GM10266 (cell line): ENCODE data around the gene GPR87.

Experiments used
- DNase-seq: peaks from one replicate; pipeline ENCODE4 v3.0.0; 2012; ENCODE audit errors: extremely low spot score
- TF ChIP-seq, protein P1 (sequence below): IDR thresholded peaks from 2 replicates; pipeline ENCODE4 v1.5.1; 2012; ENCODE audit warnings: mild to moderate bottlenecking, low read depth; ENCODE audit not compliant: control insufficient read depth, insufficient read depth; ENCODE audit errors: missing control alignments

GPR87 gene

DNA sequence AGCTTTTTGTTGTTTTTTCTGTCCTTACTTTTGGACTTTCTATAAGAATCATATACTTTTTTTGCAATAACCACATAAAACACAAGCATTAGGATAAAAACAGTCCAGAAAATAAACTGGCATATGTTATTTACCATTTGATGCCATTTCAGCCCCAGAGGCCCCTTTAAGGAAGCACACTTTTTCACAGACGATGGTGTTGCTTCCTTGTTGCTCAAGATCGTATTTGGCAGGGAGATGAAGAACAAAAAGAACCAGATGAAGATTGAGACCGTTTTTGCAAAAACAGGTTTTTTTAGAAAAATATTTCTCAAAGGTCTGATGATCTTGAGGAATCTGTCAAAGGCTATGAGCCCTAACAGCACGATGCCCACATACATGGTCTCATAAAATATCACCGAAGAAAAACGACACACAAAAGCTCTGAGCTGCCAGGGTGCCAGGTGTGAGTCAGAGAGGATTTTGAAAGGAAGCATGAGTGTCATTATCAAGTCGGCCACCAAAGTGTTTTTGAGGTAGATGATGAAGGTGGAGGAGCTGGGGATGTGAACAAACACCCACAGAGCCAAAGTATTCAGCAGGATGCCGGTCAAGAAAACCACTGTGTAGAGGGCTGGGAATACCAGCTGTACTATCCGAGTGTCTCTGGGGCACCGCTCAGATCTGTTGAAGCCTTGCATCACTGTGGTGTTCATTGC is 11.8 kb upstream of the GPR87 start:
- TF ChIP-seq, protein P1, sequence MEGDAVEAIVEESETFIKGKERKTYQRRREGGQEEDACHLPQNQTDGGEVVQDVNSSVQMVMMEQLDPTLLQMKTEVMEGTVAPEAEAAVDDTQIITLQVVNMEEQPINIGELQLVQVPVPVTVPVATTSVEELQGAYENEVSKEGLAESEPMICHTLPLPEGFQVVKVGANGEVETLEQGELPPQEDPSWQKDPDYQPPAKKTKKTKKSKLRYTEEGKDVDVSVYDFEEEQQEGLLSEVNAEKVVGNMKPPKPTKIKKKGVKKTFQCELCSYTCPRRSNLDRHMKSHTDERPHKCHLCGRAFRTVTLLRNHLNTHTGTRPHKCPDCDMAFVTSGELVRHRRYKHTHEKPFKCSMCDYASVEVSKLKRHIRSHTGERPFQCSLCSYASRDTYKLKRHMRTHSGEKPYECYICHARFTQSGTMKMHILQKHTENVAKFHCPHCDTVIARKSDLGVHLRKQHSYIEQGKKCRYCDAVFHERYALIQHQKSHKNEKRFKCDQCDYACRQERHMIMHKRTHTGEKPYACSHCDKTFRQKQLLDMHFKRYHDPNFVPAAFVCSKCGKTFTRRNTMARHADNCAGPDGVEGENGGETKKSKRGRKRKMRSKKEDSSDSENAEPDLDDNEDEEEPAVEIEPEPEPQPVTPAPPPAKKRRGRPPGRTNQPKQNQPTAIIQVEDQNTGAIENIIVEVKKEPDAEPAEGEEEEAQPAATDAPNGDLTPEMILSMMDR: no peak
- DNase-seq: no peak

DNA sequence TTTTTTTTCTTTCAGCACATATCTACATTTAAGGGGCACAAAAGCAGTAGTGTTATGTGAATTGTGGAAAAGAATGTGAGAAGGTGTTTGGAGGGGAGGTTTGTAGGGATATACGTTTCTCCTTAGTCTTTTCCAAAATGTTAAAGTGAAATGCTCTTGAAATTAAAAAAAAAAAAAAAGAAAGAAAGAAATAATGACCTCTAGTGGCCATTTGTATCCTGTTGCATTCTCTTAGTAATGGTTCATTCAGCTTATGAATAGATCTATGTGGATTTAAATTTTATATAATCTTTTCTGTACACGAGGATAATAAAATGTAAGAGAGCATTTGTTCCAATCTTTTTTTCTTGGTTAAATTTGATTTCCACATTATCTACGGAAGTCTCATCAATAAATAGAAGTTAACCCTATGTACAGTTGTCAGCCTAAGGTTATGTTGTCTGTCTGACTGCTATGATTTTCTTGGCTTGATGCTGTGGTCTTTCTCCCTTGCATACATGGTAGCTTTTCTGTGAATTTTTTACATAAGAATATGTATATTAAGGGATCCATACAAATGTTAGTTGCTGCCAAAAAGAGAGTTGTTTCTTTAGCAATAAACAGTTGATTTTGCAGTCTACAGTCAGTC is 11.1 kb upstream of the GPR87 start:
- peak; percentile 16 for DNase-seq
- TF ChIP-seq, protein P1: peak; percentile 48

DNA sequence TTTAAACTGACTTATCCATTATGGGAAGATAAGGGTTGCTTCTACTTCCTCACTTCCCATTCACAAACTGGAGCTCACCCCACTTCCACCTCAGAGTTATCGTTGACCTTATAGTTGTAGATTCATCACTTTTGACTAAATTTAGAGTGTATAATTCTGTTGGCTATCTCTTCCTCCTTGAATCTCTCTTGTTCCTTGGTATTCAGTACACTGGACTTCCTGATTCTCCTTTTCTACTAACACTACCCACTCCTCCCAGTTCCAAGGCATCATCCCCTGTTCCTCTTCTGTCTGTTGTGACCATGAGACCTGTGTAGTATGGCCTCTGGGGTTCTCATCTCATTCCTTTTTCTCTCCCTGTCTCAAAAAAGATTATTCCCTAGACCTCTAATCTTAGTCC is 5.9 kb upstream of the GPR87 start:
- TF ChIP-seq, protein P1: no peak
- no peak for DNase-seq

DNA sequence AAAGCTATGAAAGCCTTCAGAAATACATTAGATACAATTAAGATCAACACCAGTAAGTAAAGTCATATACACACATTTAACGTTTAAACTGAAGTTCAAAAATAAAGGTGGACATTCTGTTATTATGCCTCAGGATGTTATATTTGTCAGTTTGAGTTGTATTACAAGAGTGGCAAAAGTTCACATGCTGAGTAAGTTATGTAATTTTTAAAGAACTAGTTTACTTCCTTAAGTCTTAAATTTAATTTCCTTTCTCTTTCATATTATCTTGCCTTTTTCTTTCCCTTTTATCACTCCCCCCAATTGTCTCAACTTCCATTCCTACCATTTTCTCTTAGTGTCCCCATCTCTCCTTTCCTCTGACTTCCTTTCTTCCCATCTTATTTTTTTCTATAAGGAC is 4.9 kb upstream of the GPR87 start:
- DNase-seq: no peak
- TF ChIP-seq, protein P1: no peak

DNA sequence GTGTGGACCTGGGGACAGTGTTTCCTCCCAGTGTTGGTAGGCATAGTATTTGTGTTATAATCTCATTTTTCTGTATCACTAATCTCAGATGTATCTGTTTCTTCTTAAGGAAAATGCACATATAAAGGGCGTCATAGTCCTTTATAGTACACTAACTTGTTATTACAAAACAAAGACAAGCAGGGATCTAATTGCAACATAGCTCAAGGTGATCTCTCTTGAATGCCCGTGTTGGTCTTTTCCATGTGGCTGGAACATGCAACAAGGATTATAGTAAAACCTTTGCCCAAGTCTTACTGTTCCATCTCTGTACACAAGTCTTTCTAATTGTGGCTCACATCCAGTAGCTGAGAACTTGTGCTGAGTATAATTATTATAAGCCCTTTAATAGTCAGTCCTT is 3.5 kb upstream of the GPR87 start:
- TF ChIP-seq, protein P1: no peak
- no peak for DNase-seq

DNA sequence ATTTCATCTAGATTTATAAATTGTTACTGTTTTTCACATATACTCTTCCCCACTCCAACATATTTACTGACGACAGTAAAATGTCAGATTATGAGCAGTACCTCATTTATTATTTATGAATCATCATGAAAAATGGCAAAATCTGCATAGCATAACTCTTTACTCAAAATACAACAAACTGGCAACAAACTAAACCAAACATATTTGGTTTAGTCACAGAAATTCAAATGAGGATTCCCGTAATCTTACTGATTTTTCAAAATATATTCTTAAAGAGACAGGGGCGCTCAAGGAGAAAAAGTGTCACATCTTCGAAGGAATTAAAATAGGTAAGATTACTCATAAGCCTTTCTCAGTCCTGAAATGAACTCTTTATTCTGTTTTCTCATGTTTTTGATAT is 3.0 kb upstream of the GPR87 start:
- TF ChIP-seq, protein P1: no peak
- DNase-seq: no peak

DNA sequence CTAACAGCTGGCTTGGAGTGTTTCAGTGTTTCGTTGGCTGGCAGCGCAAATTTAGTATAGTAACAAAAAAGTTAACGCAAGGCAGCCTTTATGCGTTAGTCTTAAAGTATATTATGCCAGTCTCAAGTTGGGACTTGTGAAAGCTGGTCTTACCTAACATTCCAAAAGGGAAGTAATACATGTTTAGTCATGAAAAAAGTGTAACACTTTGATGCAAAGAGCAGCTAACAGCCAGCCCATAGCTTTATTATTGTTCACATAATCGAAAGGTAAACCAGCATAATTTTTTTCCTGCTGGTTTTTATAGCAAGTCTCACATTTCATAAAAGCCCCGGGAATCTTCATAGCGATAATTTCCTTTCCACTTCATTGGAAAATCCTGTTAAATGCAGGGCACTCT is 2.4 kb upstream of the GPR87 start:
- TF ChIP-seq, protein P1: no peak
- DNase-seq: no peak
